Thoracic aorta (tissue), 2 donors: ENCODE results near the gene AGBL3. TPM values are rescaled to one million over a fixed set of nuclear protein-coding genes. Genes with fewer than 3 reads are reported as not detected.

Experiments
- ATAC-seq: fragments of 150-250 bp; one replicate; pipeline ENCODE4 v1.8.0; 2017; ENCODE audit warnings: low read depth; ENCODE audit not compliant: insufficient number of reproducible peaks, low FRiP score
- DNase-seq: peaks from one replicate; pipeline ENCODE4 v3.0.0-alpha.2; 2020; ENCODE audit warnings: low spot score
- H3K27ac ChIP-seq, 2 donors: fragments of 200-600 bp; sonication (generic); 1 replicate in 1 of 2; 2 replicates in 1 of 2; pipeline ENCODE4 v1.5.1; 2016; ENCODE audit warnings: mild to moderate bottlenecking in 2 of 2, moderate library complexity in 2 of 2
- H3K27me3 ChIP-seq: fragments of 200-600 bp; sonication (generic); replicated peaks from 2 replicates; pipeline ENCODE4 v1.6.0; 2016; ENCODE audit warnings: mild to moderate bottlenecking; ENCODE audit not compliant: insufficient read depth
- H3K36me3 ChIP-seq: fragments of 200-600 bp; sonication (generic); one replicate; pipeline ENCODE4 v1.5.1; 2016
- H3K4me1 ChIP-seq, 2 donors: fragments of 200-600 bp; sonication (generic); 1 replicate in 1 of 2; 2 replicates in 1 of 2; pipeline versions ENCODE4 v1.5.1 to v1.6.0; 2016; ENCODE audit warnings: low read depth in 2 of 2, mild to moderate bottlenecking in 1 of 2; ENCODE audit not compliant: control insufficient read depth in 1 of 2
- H3K4me3 ChIP-seq: fragments of 200-600 bp; sonication (generic); 2 replicates; pipeline ENCODE4 v1.5.1; 2016; ENCODE audit warnings: mild to moderate bottlenecking
- H3K9me3 ChIP-seq: fragments of 200-600 bp; sonication (generic); 2 replicates; pipeline ENCODE4 v1.5.1; 2016
- total RNA-seq, 2 donors: library from RNA; depleted of rRNA; stranded (reverse); fragments of >200 nt; gene quantifications; one replicate each; pipeline versions ENCODE4 v1.1.0 to v1.2.3, GENCODE V29; 2016
- TF ChIP-seq, protein P1 (sequence below): fragments of 200-600 bp; sonication (generic); IDR thresholded peaks from one replicate; pipeline ENCODE4 v1.5.1; 2019; ENCODE audit warnings: antibody characterized with exemption

AGBL3 gene
- total RNA-seq, 2 donors from 2014 or later: 0.28 to 0.54 TPM

DNA sequence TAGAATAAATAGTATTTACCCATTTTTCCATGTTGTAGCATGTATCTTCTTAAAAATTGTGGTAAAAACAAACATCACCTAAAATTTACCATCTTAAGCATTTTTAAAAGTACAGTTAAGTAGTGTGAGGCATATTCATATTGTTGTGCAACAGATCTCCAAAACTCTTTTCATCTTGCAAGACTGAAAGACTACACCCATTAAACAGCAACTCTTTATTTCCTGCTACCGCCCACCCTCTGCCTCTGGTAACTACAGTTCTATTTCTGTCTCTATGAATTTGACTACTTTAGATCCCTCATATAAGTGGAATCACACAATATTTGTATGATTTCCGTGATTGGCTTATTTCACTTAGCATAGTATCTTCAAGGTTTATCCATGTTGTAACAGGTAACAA lies 40.0 kb upstream of the AGBL3 start:
- Histone ChIP-seq H3K4me1 (peaks cover under 1 to 18% of the 10 kb centered on the region in 2 donors), H3K4me3 (no peak overlapping the region), H3K9me3 (no peaks in the 10 kb centered on the region), H3K36me3 (peaks cover 40% of the 10 kb centered on the region), H3K27me3 (no peaks in the 10 kb centered on the region), H3K27ac (peak overlapping the region in 1 of 2 donors; percentile 25)
- no peak for DNase-seq
- no peak for ATAC-seq
- TF ChIP-seq, protein P1, sequence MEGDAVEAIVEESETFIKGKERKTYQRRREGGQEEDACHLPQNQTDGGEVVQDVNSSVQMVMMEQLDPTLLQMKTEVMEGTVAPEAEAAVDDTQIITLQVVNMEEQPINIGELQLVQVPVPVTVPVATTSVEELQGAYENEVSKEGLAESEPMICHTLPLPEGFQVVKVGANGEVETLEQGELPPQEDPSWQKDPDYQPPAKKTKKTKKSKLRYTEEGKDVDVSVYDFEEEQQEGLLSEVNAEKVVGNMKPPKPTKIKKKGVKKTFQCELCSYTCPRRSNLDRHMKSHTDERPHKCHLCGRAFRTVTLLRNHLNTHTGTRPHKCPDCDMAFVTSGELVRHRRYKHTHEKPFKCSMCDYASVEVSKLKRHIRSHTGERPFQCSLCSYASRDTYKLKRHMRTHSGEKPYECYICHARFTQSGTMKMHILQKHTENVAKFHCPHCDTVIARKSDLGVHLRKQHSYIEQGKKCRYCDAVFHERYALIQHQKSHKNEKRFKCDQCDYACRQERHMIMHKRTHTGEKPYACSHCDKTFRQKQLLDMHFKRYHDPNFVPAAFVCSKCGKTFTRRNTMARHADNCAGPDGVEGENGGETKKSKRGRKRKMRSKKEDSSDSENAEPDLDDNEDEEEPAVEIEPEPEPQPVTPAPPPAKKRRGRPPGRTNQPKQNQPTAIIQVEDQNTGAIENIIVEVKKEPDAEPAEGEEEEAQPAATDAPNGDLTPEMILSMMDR: no peak

DNA sequence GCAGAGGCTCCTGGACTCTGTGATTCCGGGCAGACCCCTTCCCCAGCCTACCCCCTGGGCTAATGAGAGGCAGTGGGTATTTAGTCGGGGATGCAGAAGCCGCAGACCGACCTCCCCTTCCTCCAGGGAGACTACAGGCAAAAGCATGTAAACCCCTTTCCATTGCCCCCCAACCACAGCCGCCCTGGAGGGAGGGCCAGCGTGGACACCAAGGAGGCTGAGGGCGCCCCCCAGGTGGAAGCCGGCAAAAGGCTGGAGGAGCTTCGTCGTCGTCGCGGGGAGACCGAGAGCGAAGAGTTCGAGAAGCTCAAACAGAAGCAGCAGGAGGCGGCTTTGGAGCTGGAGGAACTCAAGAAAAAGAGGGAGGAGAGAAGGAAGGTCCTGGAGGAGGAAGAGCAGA lies 39.0 kb upstream of the AGBL3 start:
- no peak for ATAC-seq
- H3K4me3 ChIP-seq: no peak overlapping the region
- peaks cover 49% of the 10 kb centered on the region for H3K36me3 ChIP-seq
- TF ChIP-seq, protein P1: no peak
- H3K9me3 ChIP-seq: no peaks in the 10 kb centered on the region
- H3K4me1 ChIP-seq: peaks cover 0 to 7% of the 10 kb centered on the region in 2 donors
- DNase-seq: no peak
- peak overlapping the region in 1 of 2 donors; percentile 25 for H3K27ac ChIP-seq
- no peaks in the 10 kb centered on the region for H3K27me3 ChIP-seq

DNA sequence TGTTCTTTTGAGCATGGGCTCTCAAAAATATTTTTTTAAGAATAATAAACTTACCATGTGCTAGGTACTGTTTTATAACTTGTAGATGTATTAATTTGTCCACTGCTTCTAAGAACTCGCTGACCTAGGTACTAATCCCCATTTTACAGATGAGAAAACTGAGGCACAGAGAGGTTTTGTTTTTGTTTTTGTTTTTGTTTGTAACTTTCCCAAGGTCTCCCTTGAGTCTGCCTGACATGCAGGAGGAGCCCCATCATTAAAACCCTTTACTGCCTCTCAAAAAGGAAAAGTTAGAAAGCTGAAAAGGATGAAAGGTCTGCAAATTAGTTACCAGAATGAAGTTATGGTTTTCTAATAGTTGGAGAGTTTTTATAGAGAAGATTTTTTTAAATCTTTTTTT lies 38.5 kb upstream of the AGBL3 start:
- ATAC-seq: no peak
- no peak overlapping the region for H3K4me3 ChIP-seq
- no peaks in the 10 kb centered on the region for H3K27me3 ChIP-seq
- peaks cover 53% of the 10 kb centered on the region for H3K36me3 ChIP-seq
- TF ChIP-seq, protein P1: no peak
- H3K27ac ChIP-seq: no peak overlapping the region
- no peaks in the 10 kb centered on the region for H3K9me3 ChIP-seq
- peaks cover 0 to 2% of the 10 kb centered on the region in 2 donors for H3K4me1 ChIP-seq
- no peak for DNase-seq

- DNase-seq (no peak), ATAC-seq (no peak)
- Histone ChIP-seq H3K4me1 (no peaks in the 10 kb centered on the region), H3K4me3 (no peak overlapping the region), H3K27me3 (no peaks in the 10 kb centered on the region), H3K36me3 (peaks cover 51% of the 10 kb centered on the region), H3K27ac (no peak overlapping the region), H3K9me3 (no peaks in the 10 kb centered on the region)
- TF ChIP-seq, protein P1: no peak
These were observed 38.1 kb upstream of the AGBL3 start for GRCh38 chr7:134948246-134948645.

GRCh38 chr7:134948736-134949135 lies 37.6 kb upstream of the AGBL3 start:
- peak overlapping the region in 1 of 2 donors; percentile 14 for H3K27ac ChIP-seq
- ATAC-seq: no peak
- H3K4me1 ChIP-seq: no peaks in the 10 kb centered on the region

More at GRCh38 chr7:134948736-134949135, 37.6 kb upstream of the AGBL3 start:
- H3K9me3 ChIP-seq: no peaks in the 10 kb centered on the region
- H3K27me3 ChIP-seq: no peaks in the 10 kb centered on the region
- TF ChIP-seq, protein P1: no peak
- peaks cover 53% of the 10 kb centered on the region for H3K36me3 ChIP-seq
- no peak overlapping the region for H3K4me3 ChIP-seq
- DNase-seq: no peak
